Hematopoietic multipotent progenitor cell (in vitro differentiated cells): ENCODE measurements around the gene SULF2. TPM values are rescaled to one million over a fixed set of nuclear protein-coding genes. Genes with fewer than 3 reads are reported as not detected.

ENCODE experiments used
- DNase-seq, 3 donors: peaks; one replicate each; pipeline ENCODE4 v3.0.0-alpha.2; 2011 to 2015; ENCODE audit warnings: low read depth in 2 of 3, low spot score in 2 of 3
- total RNA-seq: library from RNA; depleted of rRNA; stranded (reverse); fragments of >200 nt; gene quantifications from one replicate; pipeline ENCODE4 v1.2.3, GENCODE V29; 2012

The SULF2 gene
- total RNA-seq, 1 donor: 1.3 TPM

- DNase-seq: no peak
Measured at GRCh38 chr20:47719625-47720024, 65.7 kb downstream of the SULF2 start.

DNA sequence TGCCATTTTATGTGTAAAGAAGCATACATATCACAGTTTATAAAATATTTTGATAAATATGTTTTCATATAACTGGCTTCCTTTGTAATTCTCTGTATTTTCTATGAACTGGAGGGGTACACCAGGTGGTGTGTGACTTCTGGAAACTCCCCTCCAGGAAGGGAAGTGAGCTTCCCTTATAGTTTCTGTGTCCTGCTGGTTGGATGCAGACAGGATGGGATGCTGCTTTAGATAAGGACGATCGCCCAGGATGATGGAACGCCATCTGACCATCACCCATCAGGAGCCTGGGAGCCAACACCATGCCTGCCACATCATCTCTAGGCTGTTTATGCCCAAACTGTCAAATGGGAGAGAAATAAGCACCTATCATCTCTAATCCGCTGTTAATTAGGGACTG is 66.1 kb downstream of the SULF2 start:
- DNase-seq: no peak

- DNase-seq: no peak
Measured at GRCh38 chr20:47718398-47718797, 66.9 kb downstream of the SULF2 start.

- DNase-seq: no peak
Measured at GRCh38 chr20:47717421-47717820, 67.9 kb downstream of the SULF2 start.

GRCh38 chr20:47713878-47714450 is 71.3 kb downstream of the SULF2 start:
- DNase-seq: no peak

DNA sequence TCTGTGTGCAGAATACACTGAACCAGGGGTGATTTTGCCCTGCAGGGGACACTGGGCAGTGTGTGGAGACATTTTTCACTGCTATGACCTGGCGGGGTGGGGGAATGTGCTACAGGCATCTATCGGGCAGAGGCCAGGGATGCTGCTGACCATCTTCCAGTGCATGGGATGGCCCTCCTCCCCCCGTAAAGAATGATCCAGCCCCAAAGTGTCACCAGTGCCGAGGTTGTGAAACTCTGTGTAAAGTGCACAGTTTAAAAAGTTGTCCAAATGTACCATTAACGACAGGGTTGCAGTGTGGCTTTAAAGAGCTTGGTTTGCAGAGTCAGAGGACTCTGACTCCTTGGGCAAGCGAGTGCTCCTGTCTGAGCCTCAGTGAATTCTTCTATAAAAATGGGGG is 72.1 kb downstream of the SULF2 start:
- DNase-seq: no peak

GRCh38 chr20:47711046-47711752 is 74.1 kb downstream of the SULF2 start:
- DNase-seq: no peak

DNA sequence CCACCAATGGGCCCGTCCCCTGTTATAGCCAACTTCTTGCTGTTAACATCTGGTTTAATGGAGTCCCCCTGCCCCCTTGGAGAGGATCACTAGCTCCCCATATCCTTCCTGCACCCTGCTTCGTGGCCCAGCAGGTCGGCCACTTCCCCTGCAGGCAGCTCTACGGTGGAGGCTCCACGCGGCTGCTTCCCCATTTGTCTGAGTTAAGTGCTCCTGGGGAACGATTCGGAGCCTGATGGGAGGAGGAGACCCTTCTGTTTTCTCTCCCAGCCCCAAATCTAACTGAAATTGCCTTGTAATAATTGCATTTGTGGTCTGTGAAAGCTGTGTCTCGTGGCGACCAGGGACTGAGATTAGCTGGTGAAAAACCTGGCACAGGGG is 74.6 kb downstream of the SULF2 start:
- DNase-seq: peak in 2 of 3 donors; percentile 33 to 85

DNA sequence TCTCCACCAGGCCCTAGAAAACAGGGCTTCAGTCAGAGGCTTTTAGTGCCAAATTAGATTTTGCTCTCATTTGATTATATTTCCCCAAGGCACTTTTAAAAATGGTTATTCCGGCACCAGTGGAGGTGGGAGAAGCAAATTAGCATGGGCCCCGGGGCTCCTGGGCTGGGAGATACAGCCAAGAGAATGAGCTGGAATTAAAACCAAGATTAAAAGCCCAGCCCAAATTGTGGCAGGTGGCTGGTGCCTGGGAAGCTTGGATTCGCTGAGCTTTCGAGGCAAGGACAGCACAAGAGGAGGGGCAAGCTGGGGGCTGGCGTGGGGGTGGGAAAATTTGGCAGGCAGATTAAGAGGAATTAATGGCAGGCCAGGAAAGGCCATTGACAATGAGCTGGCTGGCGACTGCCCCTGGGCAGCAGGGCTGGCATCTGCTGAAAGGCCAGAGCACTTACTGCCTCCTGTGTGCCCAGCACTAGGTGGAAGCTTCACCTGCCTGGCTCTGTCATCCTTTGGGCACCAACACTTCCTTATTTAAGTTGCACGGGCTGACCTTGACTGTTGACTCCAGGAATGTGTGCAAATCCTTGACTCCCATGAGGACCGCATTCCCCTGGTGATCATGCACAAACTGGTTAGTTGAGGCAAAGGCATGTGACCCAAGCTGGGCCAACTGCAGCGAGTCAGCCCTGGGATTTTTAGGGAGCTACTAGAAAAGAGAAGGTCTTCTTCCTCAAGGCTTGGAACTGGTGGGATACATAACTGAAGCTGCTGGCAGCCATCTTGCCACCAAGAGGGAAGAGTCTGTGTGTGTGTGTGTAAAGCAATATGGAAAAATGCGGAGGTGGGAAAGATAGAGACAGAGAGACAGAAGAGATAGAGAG is 76.1 kb downstream of the SULF2 start:
- DNase-seq: no peak

- no peak for DNase-seq
Measured at GRCh38 chr20:47708140-47708807, 77.0 kb downstream of the SULF2 start.

- no peak for DNase-seq
Measured at GRCh38 chr20:47706345-47706744, 78.9 kb downstream of the SULF2 start.

GRCh38 chr20:47705497-47705856 is 79.8 kb downstream of the SULF2 start:
- no peak for DNase-seq

GRCh38 chr20:47704746-47705496 is 80.4 kb downstream of the SULF2 start:
- DNase-seq: no peak

- no peak for DNase-seq
Measured at GRCh38 chr20:47703748-47704147, 81.5 kb downstream of the SULF2 start.

DNA sequence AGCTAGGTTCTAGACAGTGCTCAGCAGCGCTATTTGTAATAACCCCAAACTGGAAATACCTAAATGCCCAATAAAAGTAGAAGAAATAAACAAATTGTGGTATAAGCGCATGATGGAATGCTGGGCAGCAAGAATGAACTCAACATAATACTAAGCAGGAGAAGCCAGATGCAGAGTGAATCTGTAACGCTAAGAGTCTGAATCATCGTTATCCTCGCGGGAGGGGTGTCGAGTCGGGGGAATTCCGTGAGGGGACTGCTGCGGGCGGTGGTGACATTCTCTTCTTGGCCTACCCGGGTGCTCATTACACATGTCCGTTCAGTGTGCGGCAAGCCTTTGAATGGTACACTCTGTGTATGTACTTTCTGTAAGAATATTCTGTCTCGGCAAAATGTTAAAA is 83.7 kb downstream of the SULF2 start:
- no peak for DNase-seq

- DNase-seq: no peak
Measured at GRCh38 chr20:47700327-47700726, 85.0 kb downstream of the SULF2 start.

GRCh38 chr20:47699818-47700217 is 85.5 kb downstream of the SULF2 start:
- no peak for DNase-seq

DNA sequence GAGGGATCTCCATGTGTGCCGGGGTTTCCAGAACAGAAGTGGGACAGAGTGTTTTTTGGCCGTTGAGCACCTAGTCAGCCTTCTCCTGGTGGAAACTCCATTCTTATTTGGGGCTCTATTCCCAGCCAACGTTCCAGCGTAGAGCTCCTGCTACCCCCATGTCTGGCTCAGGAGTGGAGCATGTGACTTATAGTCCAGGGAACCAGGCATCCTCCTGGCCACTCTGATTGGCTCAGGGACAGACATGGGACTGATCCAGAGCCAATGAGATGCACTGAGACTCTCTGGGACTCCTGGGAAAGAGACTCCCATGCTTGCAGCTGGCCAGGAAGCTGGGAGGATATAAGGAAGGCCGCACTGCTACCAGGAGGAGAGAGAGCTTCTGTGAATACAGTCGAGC is 87.1 kb downstream of the SULF2 start:
- DNase-seq: no peak

DNA sequence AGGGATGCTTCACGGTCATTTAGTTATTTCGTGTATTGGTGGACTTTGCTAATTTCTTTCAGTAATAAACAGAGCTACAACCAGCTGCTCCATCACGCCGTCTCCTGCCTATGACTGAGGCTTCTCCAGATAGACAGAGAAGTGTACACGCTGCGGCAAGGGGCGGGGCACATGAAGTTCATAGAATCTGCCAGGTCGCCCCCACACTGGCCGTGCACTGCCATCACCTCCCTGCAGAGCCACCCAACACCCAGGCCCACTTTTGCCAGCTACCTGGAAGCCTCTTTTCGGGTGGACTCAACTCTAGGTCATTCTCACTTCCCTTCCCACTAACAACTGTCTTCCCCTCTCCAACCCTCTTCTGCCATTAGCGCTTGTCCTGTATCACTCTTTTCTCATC is 88.4 kb downstream of the SULF2 start:
- no peak for DNase-seq

DNA sequence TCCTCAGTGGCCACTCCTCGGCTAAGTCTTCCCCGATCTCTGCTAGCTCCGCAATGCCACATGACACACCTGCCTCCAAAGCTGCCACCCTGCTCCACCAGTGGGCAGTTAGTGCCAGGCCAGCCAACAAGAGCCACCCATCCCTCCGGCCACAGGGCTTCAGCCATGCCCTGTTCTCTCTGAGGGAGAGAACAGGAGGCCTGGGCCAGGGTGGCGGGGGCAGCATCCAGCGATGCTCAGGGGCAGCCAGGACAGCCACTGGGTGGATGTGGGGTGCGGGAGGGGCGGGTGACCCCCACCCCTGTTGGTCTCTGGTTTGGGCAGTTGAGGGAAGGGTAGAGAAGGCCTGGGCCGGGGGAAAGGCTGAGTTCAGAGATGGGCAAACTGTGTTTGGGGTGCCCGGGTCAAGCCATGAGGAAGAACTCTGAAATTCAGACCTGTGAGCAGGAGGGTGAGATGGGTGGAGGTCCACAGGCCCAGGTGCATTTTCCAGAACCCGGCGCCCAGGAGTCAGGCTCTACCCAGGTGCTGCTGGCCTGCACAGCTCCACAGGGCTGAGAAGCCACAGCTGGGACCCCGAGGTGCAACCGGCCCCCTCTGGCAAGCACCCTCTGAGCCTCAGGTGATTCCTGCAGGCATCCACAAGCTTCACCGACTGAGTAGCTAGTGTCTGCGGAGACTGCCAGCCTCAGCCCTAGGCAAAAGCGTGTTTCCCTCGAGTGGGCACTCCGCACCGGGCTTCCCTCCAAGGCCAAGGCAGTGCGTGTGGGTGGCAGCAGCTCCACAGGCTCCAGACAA is 91.1 kb downstream of the SULF2 start:
- DNase-seq: no peak
